HFFc6 (cell line): ENCODE results near the gene KPNA4. TPM values are rescaled to one million over a fixed set of nuclear protein-coding genes. Genes with fewer than 3 reads are reported as not detected.

Experiments
- DNase-seq: peaks from one replicate; pipeline ENCODE4 v3.0.0-alpha.2; 2018
- H3K27ac Mint-ChIP-seq: 2 replicates; pipeline ENCODE4 v1.8.0; 2020; ENCODE audit warnings: mild to moderate bottlenecking, mixed read lengths
- H3K27me3 Mint-ChIP-seq: 2 replicates; pipeline ENCODE4 v1.8.0; 2021; ENCODE audit warnings: mild to moderate bottlenecking, moderate library complexity, mixed read lengths; ENCODE audit not compliant: insufficient read depth
- H3K36me3 Mint-ChIP-seq: 2 replicates; pipeline ENCODE4 v1.8.0; 2021; ENCODE audit warnings: low read depth, mixed read lengths
- H3K4me1 Mint-ChIP-seq: 2 replicates; pipeline ENCODE4 v1.8.0; 2020; ENCODE audit warnings: low read depth, mixed read lengths
- H3K4me3 Mint-ChIP-seq: 2 replicates; pipeline ENCODE4 v1.8.0; 2020; ENCODE audit warnings: mild to moderate bottlenecking, moderate library complexity, mixed read lengths
- H3K9me3 Mint-ChIP-seq: 2 replicates; pipeline ENCODE4 v1.8.0; 2020; ENCODE audit warnings: mild to moderate bottlenecking, mixed read lengths
- total RNA-seq, 6 experiments: library from RNA; stranded (reverse); fragmentation: NEBNext Ultra II Directional; extraction: Animal tissue kit (Norgen Biotek cat#: 25700); gene quantifications; 2 replicates in 1 of 6; 3 replicates in 5 of 6; pipeline ENCODE4 v1.2.3, GENCODE V29; 2021
- TF ChIP-seq, protein P1 (sequence below): fragments of 200-600 bp; sonication (generic); IDR thresholded peaks from 2 replicates; pipeline ENCODE4 v1.5.0; 2021; ENCODE audit warnings: antibody characterized with exemption, mild to moderate bottlenecking

The KPNA4 gene
- total RNA-seq, 6 experiments from 2014 or later: 72.4 to 113 (median 99.0) TPM

DNA sequence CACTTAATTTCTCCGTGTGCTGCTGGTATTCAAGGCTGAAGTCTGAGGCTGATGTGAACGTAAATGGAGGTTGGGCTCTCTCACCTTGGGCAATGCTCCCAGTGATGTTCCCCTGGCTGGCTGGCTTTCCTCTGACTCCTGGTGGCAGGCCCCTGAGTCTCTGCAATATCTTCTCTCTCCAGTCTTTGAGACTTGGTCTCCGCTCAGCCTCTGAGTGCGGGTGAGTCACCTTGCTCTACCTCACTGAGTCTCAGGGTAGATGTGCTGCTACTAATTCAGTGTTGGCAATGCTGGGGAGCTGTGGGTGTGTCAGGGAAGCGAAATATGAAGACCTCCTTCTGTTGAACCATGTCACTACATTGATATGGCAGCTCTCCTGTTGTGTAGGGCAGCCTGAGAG is 84.4 kb downstream of the KPNA4 start:
- Mint-ChIP-seq H3K4me1 (peaks cover 70% of the 10 kb centered on the region), H3K27ac (no peak overlapping the region), H3K27me3 (no peaks in the 10 kb centered on the region; the same call in none of the 2 replicates), H3K4me3 (no peak overlapping the region), H3K9me3 (no peaks in the 10 kb centered on the region), H3K36me3 (peaks cover 8% of the 10 kb centered on the region; the same call in 1 of the 2 replicates)
- no peak for DNase-seq
- TF ChIP-seq, protein P1, sequence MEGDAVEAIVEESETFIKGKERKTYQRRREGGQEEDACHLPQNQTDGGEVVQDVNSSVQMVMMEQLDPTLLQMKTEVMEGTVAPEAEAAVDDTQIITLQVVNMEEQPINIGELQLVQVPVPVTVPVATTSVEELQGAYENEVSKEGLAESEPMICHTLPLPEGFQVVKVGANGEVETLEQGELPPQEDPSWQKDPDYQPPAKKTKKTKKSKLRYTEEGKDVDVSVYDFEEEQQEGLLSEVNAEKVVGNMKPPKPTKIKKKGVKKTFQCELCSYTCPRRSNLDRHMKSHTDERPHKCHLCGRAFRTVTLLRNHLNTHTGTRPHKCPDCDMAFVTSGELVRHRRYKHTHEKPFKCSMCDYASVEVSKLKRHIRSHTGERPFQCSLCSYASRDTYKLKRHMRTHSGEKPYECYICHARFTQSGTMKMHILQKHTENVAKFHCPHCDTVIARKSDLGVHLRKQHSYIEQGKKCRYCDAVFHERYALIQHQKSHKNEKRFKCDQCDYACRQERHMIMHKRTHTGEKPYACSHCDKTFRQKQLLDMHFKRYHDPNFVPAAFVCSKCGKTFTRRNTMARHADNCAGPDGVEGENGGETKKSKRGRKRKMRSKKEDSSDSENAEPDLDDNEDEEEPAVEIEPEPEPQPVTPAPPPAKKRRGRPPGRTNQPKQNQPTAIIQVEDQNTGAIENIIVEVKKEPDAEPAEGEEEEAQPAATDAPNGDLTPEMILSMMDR: no peak

DNA sequence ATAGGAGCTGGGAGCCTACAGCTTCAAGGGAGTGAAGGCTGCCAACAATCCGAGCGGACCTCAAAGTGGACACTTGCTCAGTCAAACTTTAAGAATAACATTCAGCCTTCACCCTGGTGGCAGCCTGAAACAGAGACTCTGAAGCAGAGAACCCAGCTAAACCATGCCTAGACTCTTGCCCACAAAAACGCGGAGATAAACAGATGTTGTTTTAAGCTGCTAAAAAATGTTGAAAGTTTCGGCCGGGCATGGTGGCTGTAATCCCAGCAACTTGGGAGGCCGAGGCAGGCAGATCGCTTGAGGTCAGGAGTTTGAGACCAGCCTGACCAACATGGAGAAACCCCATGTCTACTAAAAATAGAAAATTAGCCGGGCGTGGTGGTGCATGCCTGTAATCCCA is 86.0 kb downstream of the KPNA4 start:
- no peaks in the 10 kb centered on the region for H3K9me3 Mint-ChIP-seq
- DNase-seq: no peak
- TF ChIP-seq, protein P1: no peak
- no peak overlapping the region for H3K4me3 Mint-ChIP-seq
- H3K27me3 Mint-ChIP-seq: no peaks in the 10 kb centered on the region; the same call in 1 of the 2 replicates
- peaks cover 56% of the 10 kb centered on the region for H3K4me1 Mint-ChIP-seq
- no peak overlapping the region; the same call in 1 of the 2 replicates for H3K27ac Mint-ChIP-seq
- H3K36me3 Mint-ChIP-seq: peaks cover 8% of the 10 kb centered on the region; the same call in 1 of the 2 replicates

DNA sequence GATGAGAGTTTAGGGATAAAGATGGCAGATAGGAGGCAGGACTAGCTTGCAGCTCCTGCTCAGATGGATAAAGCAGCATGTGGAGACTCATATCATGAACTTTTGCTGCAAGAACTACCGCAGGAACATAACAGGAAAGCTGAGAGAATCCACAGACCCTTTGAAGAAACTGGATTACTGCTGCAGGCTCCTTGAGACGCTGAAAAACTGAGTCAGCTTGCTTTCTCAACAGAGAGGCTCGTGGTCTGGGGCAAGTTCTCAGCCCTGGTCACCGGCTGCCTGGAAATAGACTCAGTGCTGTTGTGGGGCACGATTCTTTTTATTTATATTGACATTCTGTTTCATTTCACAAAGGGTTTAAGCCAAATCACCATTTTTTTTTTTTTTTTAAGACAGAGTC is 87.0 kb downstream of the KPNA4 start:
- peaks cover 46% of the 10 kb centered on the region for H3K4me1 Mint-ChIP-seq
- TF ChIP-seq, protein P1: peak; percentile 24; the same call in 1 of the 2 replicates
- H3K9me3 Mint-ChIP-seq: no peaks in the 10 kb centered on the region
- H3K36me3 Mint-ChIP-seq: peaks cover 8% of the 10 kb centered on the region; the same call in 1 of the 2 replicates
- H3K27me3 Mint-ChIP-seq: no peaks in the 10 kb centered on the region; the same call in 1 of the 2 replicates
- H3K4me3 Mint-ChIP-seq: peak overlapping the region; percentile 34
- DNase-seq: peak; percentile 67
- H3K27ac Mint-ChIP-seq: peak overlapping the region; percentile 53

DNA sequence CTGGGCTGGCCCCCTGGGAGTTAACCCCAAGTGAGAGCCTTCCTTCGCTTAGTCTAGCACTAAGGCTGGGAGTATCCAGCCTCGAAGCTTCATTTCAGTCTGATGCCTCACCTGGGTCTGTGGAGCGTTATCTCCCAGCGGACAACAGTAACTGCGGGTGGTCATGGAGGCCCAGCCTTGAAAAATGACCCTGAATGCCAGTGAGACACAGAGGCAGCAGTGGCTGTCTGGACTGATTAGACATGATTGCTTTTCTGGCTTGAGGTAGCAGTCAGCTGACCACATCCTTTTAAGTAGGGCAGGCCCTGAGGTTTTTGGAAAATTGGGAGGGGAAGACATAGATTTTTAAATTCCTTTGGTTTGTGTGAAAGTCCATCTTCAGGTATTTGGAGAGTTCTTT is 87.6 kb downstream of the KPNA4 start:
- TF ChIP-seq, protein P1: no peak
- Mint-ChIP-seq H3K4me1 (peaks cover 40% of the 10 kb centered on the region), H3K27me3 (no peaks in the 10 kb centered on the region), H3K27ac (peak overlapping the region; percentile 53), H3K9me3 (no peaks in the 10 kb centered on the region), H3K36me3 (peaks cover 4% of the 10 kb centered on the region; the same call in 1 of the 2 replicates), H3K4me3 (peak overlapping the region; percentile 34)
- DNase-seq: no peak

DNA sequence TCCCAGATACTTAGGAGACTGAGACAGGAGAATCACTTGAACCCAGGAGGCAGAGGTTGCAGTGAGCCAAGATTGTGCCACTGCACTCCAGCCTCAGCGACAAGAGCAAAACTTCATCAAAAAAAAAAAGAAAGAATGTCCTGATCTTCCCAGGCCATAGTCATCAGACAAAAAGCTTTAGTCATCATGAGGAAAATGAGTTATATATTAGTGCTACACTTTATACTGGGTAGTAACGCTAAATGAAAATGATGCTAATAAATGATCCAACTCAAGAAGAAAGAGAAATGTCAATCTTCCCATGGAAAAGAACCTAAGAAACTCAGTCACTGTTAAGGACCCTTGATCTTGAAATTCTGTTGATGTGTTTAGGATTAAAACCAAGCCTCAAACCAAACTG is 89.5 kb downstream of the KPNA4 start:
- DNase-seq: peak; percentile 28
- peaks cover 28% of the 10 kb centered on the region for H3K4me1 Mint-ChIP-seq
- no peaks in the 10 kb centered on the region for H3K27me3 Mint-ChIP-seq
- peaks cover 10% of the 10 kb centered on the region; the same call in 1 of the 2 replicates for H3K9me3 Mint-ChIP-seq
- H3K27ac Mint-ChIP-seq: peak overlapping the region; percentile 69
- H3K36me3 Mint-ChIP-seq: peaks cover 5% of the 10 kb centered on the region
- TF ChIP-seq, protein P1: no peak
- H3K4me3 Mint-ChIP-seq: peak overlapping the region; percentile 35; the same call in 1 of the 2 replicates
